Measurements from ENCODE around the gene SLC27A4. TPM values are rescaled to one million over a fixed set of nuclear protein-coding genes. Genes with fewer than 3 reads are reported as not detected.

Gene SLC27A4
- total RNA-seq, 3 donors from 2014 or later: 51.3 to 59.0 (median 56.0) TPM

DNA sequence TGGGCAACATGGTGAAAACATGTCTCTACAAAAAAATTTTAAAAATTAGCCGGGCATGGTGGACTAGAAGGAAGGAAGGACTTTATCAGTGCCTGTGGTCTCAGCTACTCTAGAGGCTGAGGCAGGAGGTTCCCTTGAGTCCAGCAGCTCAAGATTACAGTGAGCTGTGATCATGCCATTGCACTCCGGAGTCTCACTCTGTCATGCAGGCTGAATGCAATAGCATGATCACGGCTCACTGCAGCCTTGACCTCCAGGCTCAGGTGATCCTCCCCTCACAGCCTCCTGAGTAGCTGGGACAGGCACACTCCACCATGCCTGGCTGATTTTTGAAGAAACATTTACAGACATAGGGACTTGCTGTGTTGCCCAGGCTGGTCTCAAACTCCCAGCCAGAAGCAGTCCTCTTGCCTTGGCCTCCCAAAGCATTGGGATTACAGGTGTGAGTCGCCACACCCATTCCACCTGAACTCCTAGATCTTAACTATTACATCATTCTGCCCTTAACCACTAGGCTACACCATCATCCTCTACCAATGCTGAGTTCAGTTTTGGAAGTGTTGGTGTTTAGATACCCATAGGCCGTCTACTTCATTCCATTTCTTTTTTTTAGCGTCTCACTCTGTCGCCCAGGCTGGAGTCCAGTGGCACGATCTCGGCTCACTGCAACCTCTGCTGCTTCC lies 28.8 kb downstream of the SLC27A4 start:
- Mint-ChIP-seq H3K9me3 (no peaks in the 10 kb centered on the region), H3K4me1 (ENCODE audit: low read depth) (peaks cover 26% of the 10 kb centered on the region), H3K27me3 (ENCODE audit: low read depth) (peaks cover 3% of the 10 kb centered on the region), H3K4me3 (peak overlapping the region; percentile 8), H3K36me3 (ENCODE audit: insufficient read depth) (peaks cover 10% of the 10 kb centered on the region)
- DNase-seq (no peak), ATAC-seq (no peak)

DNA sequence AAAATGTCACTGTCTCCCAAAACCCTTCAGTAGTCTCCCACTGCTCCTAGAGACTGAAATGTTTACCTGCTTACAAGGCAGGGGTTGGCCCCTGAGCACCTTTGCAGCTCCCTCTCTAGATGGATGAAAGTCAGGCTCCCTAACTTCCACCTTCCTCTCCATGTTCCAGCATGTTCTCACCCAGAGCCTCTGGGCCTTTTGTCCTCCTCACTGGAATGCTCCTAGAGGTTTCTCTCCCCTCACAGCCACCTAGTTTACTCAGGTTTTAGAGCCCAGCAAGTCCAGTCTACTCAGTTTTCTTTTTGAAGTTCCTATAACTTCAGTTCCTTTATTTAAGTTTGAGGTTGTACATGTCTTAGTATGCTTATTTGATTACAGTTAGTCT lies 30.0 kb downstream of the SLC27A4 start:
- Mint-ChIP-seq H3K4me3 (peak overlapping the region; percentile 97), H3K27me3 (ENCODE audit: low read depth) (peaks cover 3% of the 10 kb centered on the region), H3K36me3 (ENCODE audit: insufficient read depth) (peaks cover 10% of the 10 kb centered on the region), H3K4me1 (ENCODE audit: low read depth) (peaks cover 26% of the 10 kb centered on the region), H3K9me3 (no peaks in the 10 kb centered on the region)
- DNase-seq: no peak
- no peak for ATAC-seq

- Mint-ChIP-seq H3K4me1 (ENCODE audit: low read depth) (peaks cover 28% of the 10 kb centered on the region), H3K27me3 (ENCODE audit: low read depth) (peaks cover 3% of the 10 kb centered on the region), H3K36me3 (ENCODE audit: insufficient read depth) (peaks cover 13% of the 10 kb centered on the region), H3K4me3 (peak within 1 kb of the TSS; percentile 97), H3K9me3 (no peaks in the 10 kb centered on the region)
- ATAC-seq (peak; percentile 98), DNase-seq (peak; percentile 93)
Measured at GRCh38 chr9:128370752-128371629, 30.7 kb downstream of the SLC27A4 start, which contains the start of gene URM1. URM1 (plus strand) TSS chr9:128371374; CDS start chr9:128371381, 7 bp downstream.

GRCh38 chr9:128371630-128372117 lies 31.3 kb downstream of the SLC27A4 start:
- no peaks in the 10 kb centered on the region for H3K9me3 Mint-ChIP-seq
- DNase-seq (no peak), ATAC-seq (peak; percentile 49 to 55)
- peaks cover 28% of the 10 kb centered on the region for H3K4me1 Mint-ChIP-seq (ENCODE audit: low read depth)
- peak overlapping the region; percentile 97 for H3K4me3 Mint-ChIP-seq
- peaks cover 13% of the 10 kb centered on the region for H3K36me3 Mint-ChIP-seq (ENCODE audit: insufficient read depth)
- peaks cover 3% of the 10 kb centered on the region for H3K27me3 Mint-ChIP-seq (ENCODE audit: low read depth)

- ATAC-seq (no peak), DNase-seq (no peak)
- peaks cover 28% of the 10 kb centered on the region for H3K4me1 Mint-ChIP-seq (ENCODE audit: low read depth)
- no peaks in the 10 kb centered on the region for H3K27me3 Mint-ChIP-seq (ENCODE audit: low read depth)
- H3K9me3 Mint-ChIP-seq: no peaks in the 10 kb centered on the region
- peak overlapping the region; percentile 97 for H3K4me3 Mint-ChIP-seq
- peaks cover 13% of the 10 kb centered on the region for H3K36me3 Mint-ChIP-seq (ENCODE audit: insufficient read depth)
Measured at GRCh38 chr9:128372188-128372641, 31.9 kb downstream of the SLC27A4 start.

- H3K4me1 Mint-ChIP-seq (ENCODE audit: low read depth): peaks cover 28% of the 10 kb centered on the region
- H3K4me3 Mint-ChIP-seq: peak overlapping the region; percentile 97
- ATAC-seq (no peak), DNase-seq (no peak)
- H3K27me3 Mint-ChIP-seq (ENCODE audit: low read depth): no peaks in the 10 kb centered on the region
- H3K9me3 Mint-ChIP-seq: no peaks in the 10 kb centered on the region
- H3K36me3 Mint-ChIP-seq (ENCODE audit: insufficient read depth): peaks cover 13% of the 10 kb centered on the region
Measured at GRCh38 chr9:128372784-128373183, 32.5 kb downstream of the SLC27A4 start.

DNA sequence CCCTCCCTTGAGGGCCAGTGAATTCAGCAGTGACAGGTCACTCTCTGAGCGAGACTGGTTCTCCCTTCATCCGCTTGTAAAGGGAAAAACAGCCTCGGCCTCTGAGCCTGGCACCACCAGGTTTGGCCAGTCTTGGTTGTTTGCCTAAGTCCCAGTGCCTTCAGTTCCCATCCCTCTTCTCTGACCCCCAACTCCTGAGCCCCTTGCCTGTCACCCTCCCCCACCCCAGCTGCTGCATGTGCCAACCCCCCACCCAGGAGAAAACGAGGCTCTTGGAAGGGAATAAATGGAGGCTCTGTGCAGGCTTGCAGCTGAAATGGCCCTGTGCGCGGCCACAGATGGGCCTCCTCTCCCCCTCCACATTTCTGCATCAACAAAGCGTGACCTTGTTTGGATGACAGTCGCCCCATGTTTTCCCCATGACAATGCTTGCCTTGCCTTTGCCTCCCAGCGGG lies 33.9 kb downstream of the SLC27A4 start:
- no peak for ATAC-seq
- Mint-ChIP-seq H3K36me3 (ENCODE audit: insufficient read depth) (peaks cover 16% of the 10 kb centered on the region), H3K4me1 (ENCODE audit: low read depth) (peaks cover 28% of the 10 kb centered on the region), H3K9me3 (no peaks in the 10 kb centered on the region), H3K4me3 (no peak overlapping the region), H3K27me3 (ENCODE audit: low read depth) (no peaks in the 10 kb centered on the region)
- DNase-seq: no peak

- no peaks in the 10 kb centered on the region for H3K9me3 Mint-ChIP-seq
- H3K36me3 Mint-ChIP-seq (ENCODE audit: insufficient read depth): peaks cover 21% of the 10 kb centered on the region
- no peak overlapping the region for H3K4me3 Mint-ChIP-seq
- ATAC-seq (no peak), DNase-seq (no peak)
- H3K27me3 Mint-ChIP-seq (ENCODE audit: low read depth): no peaks in the 10 kb centered on the region
- H3K4me1 Mint-ChIP-seq (ENCODE audit: low read depth): peaks cover 21% of the 10 kb centered on the region
Measured at GRCh38 chr9:128375865-128376264, 35.5 kb downstream of the SLC27A4 start.

GRCh38 chr9:128382261-128382660 lies 41.9 kb downstream of the SLC27A4 start:
- ATAC-seq: no peak
- no peaks in the 10 kb centered on the region for H3K9me3 Mint-ChIP-seq
- DNase-seq: no peak
- no peaks in the 10 kb centered on the region for H3K27me3 Mint-ChIP-seq (ENCODE audit: low read depth)
- H3K4me3 Mint-ChIP-seq: no peak overlapping the region
- no peaks in the 10 kb centered on the region for H3K4me1 Mint-ChIP-seq (ENCODE audit: low read depth)
- peaks cover 21% of the 10 kb centered on the region for H3K36me3 Mint-ChIP-seq (ENCODE audit: insufficient read depth)

DNA sequence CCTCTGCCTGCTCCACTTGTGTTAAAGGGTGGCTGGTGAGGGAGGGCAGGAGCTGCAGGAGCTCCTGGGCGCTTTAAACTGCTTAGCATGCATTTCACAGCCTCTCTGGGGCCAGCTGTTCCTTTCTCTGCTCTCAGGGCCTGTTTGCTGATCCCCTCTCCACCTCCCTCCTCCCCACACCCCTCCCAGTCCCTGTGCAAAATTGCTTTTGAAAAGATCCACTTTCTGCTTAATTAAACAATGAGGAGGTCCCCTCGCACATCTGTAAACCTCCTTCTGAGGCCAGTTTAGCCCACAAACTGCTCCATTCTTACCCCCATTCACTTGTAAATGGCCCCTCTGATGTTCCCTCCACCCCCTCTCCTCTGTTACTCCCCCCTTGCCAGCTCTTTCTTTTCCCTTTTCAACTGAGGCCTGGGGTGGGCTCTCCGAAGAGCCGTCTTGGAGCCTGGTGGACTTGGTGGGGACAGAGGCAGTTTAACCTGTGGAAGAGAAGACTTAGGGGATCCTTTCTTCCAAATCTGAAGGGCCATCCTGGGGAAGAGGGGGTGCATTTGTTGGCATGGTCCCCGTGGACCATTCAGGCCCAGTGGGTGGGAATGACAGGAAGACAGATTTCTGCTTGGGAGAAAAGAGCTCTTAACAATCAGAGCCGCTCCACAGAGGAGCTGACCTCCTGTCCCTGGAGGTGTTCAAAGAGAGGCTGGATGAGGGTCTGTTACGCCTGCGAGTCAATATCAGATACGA lies 42.9 kb downstream of the SLC27A4 start:
- peaks cover 29% of the 10 kb centered on the region for H3K36me3 Mint-ChIP-seq (ENCODE audit: insufficient read depth)
- no peaks in the 10 kb centered on the region for H3K4me1 Mint-ChIP-seq (ENCODE audit: low read depth)

DNA sequence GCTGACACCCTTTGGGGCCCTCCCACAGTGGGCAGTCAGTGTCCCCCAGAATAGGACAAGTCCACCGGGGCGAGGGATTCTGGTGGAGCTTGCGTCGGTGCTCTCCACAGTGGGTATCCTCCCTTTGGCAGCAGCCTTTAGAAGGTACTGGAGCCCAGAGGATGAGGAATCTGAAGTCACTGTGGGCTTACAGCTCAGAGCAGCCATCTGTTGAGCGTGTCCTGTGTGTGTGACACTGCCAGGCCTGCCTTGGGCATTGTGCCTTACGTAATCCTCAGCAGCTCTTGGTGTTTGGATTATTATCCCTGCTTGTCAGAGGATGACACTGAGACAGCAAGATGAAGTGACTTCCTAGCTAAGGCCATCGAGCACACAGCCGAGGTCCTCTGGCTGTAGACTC lies 43.5 kb downstream of the SLC27A4 start:
- H3K4me3 Mint-ChIP-seq: no peak overlapping the region
- H3K27me3 Mint-ChIP-seq (ENCODE audit: low read depth): no peaks in the 10 kb centered on the region
- H3K36me3 Mint-ChIP-seq (ENCODE audit: insufficient read depth): peaks cover 29% of the 10 kb centered on the region

More for the DNA sequence above, 42.9 kb downstream of the SLC27A4 start:
- ATAC-seq (no peak), DNase-seq (no peak)
- H3K9me3 Mint-ChIP-seq: no peaks in the 10 kb centered on the region
- H3K27me3 Mint-ChIP-seq (ENCODE audit: low read depth): no peaks in the 10 kb centered on the region
- no peak overlapping the region for H3K4me3 Mint-ChIP-seq

DNA sequence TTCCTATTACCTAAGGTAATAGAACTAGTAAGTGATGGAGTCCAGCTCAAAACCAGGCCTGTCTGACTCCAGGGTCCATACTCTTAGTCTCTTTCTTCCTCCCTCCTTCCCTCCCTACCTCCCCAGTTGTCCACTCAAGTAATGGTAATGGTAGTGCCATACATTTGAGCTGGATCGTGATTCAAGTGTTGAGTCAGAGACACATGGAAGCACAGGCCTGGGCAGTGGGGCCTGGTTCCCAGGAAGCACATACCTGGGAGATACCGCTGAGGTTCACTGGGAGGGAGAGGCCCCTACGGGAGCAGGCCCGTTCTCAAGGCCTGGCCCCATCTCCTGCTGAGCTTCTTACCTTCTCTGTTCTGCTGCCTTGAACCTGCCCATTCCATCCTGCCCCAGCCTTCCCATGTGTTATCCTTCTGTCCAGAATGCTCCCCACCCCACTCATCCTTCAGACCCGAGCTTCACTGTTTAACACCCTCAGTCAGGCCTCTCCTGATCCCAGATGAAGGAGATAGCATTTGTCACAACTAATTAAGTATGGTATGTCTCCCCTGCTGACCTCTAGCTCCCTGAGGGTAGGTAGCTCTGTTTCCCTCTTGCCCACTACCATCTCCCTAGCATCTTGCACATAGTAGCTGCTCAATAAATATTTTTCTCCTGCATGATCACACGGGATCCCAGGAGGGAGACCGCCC lies 44.6 kb downstream of the SLC27A4 start:
- Mint-ChIP-seq H3K36me3 (ENCODE audit: insufficient read depth) (peaks cover 33% of the 10 kb centered on the region), H3K4me3 (no peak overlapping the region), H3K27me3 (ENCODE audit: low read depth) (no peaks in the 10 kb centered on the region), H3K4me1 (ENCODE audit: low read depth) (no peaks in the 10 kb centered on the region), H3K9me3 (no peaks in the 10 kb centered on the region)
- ATAC-seq (no peak), DNase-seq (no peak)

More for the DNA sequence above, 43.5 kb downstream of the SLC27A4 start:
- no peak for DNase-seq
- ATAC-seq: no peak
- Mint-ChIP-seq H3K9me3 (no peaks in the 10 kb centered on the region), H3K4me1 (ENCODE audit: low read depth) (no peaks in the 10 kb centered on the region)

Measured in activated T-cell treated with anti-CD3 and anti-CD28 coated beads, Interleukin-2, amount 50 U/mL, for 4 hours (primary cell).